Jurkat, Clone E6-1 (cell line): ENCODE measurements around the gene GALNT9.
"Not testable (repeated sequence)": the region's sequence is repeated elsewhere in the genome, so short reads cannot be mapped to it uniquely, and the experiment has no call there.

Experiments
- DNase-seq: peaks from one replicate; pipeline ENCODE4 v3.0.0-alpha.2; 2011; ENCODE audit warnings: low read depth, low spot score
- H3K4me3 ChIP-seq: 2 replicates; pipeline ENCODE4 v1.5.1; 2011; ENCODE audit warnings: mild to moderate bottlenecking, low read length, control low read depth, moderate library complexity

GALNT9 gene

GRCh38 chr12:132305560-132305966, 23.8 kb downstream of the GALNT9 start:
- DNase-seq: no peak
- H3K4me3 ChIP-seq: no peak overlapping the region

- not testable (repeated sequence) for DNase-seq
Measured at GRCh38 chr12:132304866-132305265, 24.5 kb downstream of the GALNT9 start.

GRCh38 chr12:132303853-132304373, 25.5 kb downstream of the GALNT9 start:
- H3K4me3 ChIP-seq, DNase-seq: not testable (repeated sequence)

More at GRCh38 chr12:132304866-132305265, 24.5 kb downstream of the GALNT9 start:
- H3K4me3 ChIP-seq: not testable (repeated sequence)

- no peak for DNase-seq
- H3K4me3 ChIP-seq: no peak overlapping the region
Measured at GRCh38 chr12:132302466-132303358, 26.7 kb downstream of the GALNT9 start.

GRCh38 chr12:132300789-132301722, 28.3 kb downstream of the GALNT9 start:
- DNase-seq: no peak
- no peak overlapping the region for H3K4me3 ChIP-seq

GRCh38 chr12:132296063-132296462, 33.3 kb downstream of the GALNT9 start:
- no peak for DNase-seq

GRCh38 chr12:132295561-132295960, 33.8 kb downstream of the GALNT9 start:
- DNase-seq, H3K4me3 ChIP-seq: not testable (repeated sequence)

More at GRCh38 chr12:132296063-132296462, 33.3 kb downstream of the GALNT9 start:
- no peak overlapping the region for H3K4me3 ChIP-seq

- no peak overlapping the region for H3K4me3 ChIP-seq
- no peak for DNase-seq
Measured at GRCh38 chr12:132295101-132295526, 34.3 kb downstream of the GALNT9 start.

GRCh38 chr12:132294121-132295034, 35.0 kb downstream of the GALNT9 start:
- no peak for DNase-seq
- H3K4me3 ChIP-seq: no peak overlapping the region

- DNase-seq: no peak
- H3K4me3 ChIP-seq: no peak overlapping the region
Measured at GRCh38 chr12:132292328-132293319, 36.8 kb downstream of the GALNT9 start.

- DNase-seq: no peak
- H3K4me3 ChIP-seq: no peak overlapping the region
Measured at GRCh38 chr12:132291402-132292175, 37.8 kb downstream of the GALNT9 start.

- H3K4me3 ChIP-seq: no peak overlapping the region
Measured at GRCh38 chr12:132290203-132290540, 39.2 kb downstream of the GALNT9 start.

GRCh38 chr12:132289356-132290202, 39.8 kb downstream of the GALNT9 start:
- DNase-seq: no peak
- no peak overlapping the region for H3K4me3 ChIP-seq

More at GRCh38 chr12:132290203-132290540, 39.2 kb downstream of the GALNT9 start:
- no peak for DNase-seq

- H3K4me3 ChIP-seq: no peak overlapping the region
- DNase-seq: no peak
Measured at GRCh38 chr12:132288516-132289215, 40.7 kb downstream of the GALNT9 start.
